MM.1S (cell line): Measurements from ENCODE around the gene PTGES3.

Source experiments
- DNase-seq: peaks from one replicate; pipeline ENCODE4 v3.0.0-alpha.2; 2015
- H2AFZ ChIP-seq: fragments of 300-600 bp; sonication (generic); 2 replicates; pipeline ENCODE4 v1.6.0; 2016; ENCODE audit warnings: antibody characterized with exemption, low read length
- H3F3A ChIP-seq: fragments of 300-600 bp; sonication (generic); 2 replicates; pipeline ENCODE4 v1.6.1; 2016; ENCODE audit warnings: mild to moderate bottlenecking, antibody characterized with exemption, low read length, moderate library complexity, mixed read lengths; ENCODE audit not compliant: insufficient read depth
- H3K27ac ChIP-seq: fragments of 300-600 bp; sonication (generic); 2 replicates; pipeline ENCODE4 v1.5.1; 2016; ENCODE audit warnings: mild to moderate bottlenecking, low read length
- H3K27me3 ChIP-seq: fragments of 300-600 bp; sonication (generic); replicated peaks from 2 replicates; pipeline ENCODE4 v1.6.0; 2016; ENCODE audit warnings: low read length; ENCODE audit not compliant: insufficient read depth
- H3K36me3 ChIP-seq: fragments of 300-600 bp; sonication (generic); replicated peaks from 2 replicates; pipeline ENCODE4 v1.6.1; 2016; ENCODE audit warnings: mild to moderate bottlenecking, low read length, mixed read lengths; ENCODE audit not compliant: insufficient read depth
- H3K4me1 ChIP-seq: fragments of 300-600 bp; sonication (generic); 2 replicates; pipeline ENCODE4 v1.6.1; 2016; ENCODE audit warnings: low read length, mixed read lengths
- H3K4me2 ChIP-seq: fragments of 300-600 bp; sonication (generic); 2 replicates; pipeline ENCODE4 v1.6.0; 2016; ENCODE audit warnings: low read depth, low read length
- H3K4me3 ChIP-seq: fragments of 300-600 bp; sonication (generic); 2 replicates; pipeline ENCODE4 v1.5.1; 2016; ENCODE audit warnings: low read length, mixed read lengths
- H3K79me2 ChIP-seq: fragments of 300-600 bp; sonication (generic); 2 replicates; pipeline ENCODE4 v1.6.1; 2016; ENCODE audit warnings: mixed run types, low read length, mixed read lengths
- H3K9ac ChIP-seq: fragments of 300-600 bp; sonication (generic); 2 replicates; pipeline ENCODE4 v1.6.1; 2016; ENCODE audit warnings: low read length, mixed read lengths
- H3K9me2 ChIP-seq: fragments of 300-600 bp; sonication (generic); replicated peaks from 2 replicates; pipeline ENCODE4 v1.6.1; 2016; ENCODE audit warnings: mild to moderate bottlenecking, low read length, mixed read lengths; ENCODE audit not compliant: insufficient read depth
- H3K9me3 ChIP-seq: fragments of 300-600 bp; sonication (generic); replicated peaks from 2 replicates; pipeline ENCODE4 v1.6.1; 2016; ENCODE audit warnings: mild to moderate bottlenecking, low read length, mixed read lengths; ENCODE audit not compliant: insufficient read depth
- H4K20me1 ChIP-seq: fragments of 300-600 bp; sonication (generic); 2 replicates; pipeline ENCODE4 v1.6.1; 2016; ENCODE audit warnings: mild to moderate bottlenecking, low read length, moderate library complexity, mixed read lengths; ENCODE audit not compliant: insufficient read depth
- EZH2 ChIP-seq: fragments of 300-600 bp; sonication (generic); optimal IDR thresholded peaks from 2 replicates; pipeline ENCODE3; 2017; ENCODE audit warnings: low read depth, mild to moderate bottlenecking, antibody characterized with exemption, low read length, mixed read lengths
- EZH2phosphoT487 ChIP-seq: fragments of 300-600 bp; sonication (generic); IDR thresholded peaks from 2 replicates; pipeline ENCODE4 v1.6.1; 2018; ENCODE audit warnings: antibody characterized with exemption, low read length
- TF ChIP-seq, protein P1 (sequence below): fragments of 300-600 bp; sonication (generic); IDR thresholded peaks from 2 replicates; pipeline ENCODE4 v1.5.1; 2016; ENCODE audit warnings: antibody characterized with exemption, low read length, mixed read lengths

PTGES3 gene

DNA sequence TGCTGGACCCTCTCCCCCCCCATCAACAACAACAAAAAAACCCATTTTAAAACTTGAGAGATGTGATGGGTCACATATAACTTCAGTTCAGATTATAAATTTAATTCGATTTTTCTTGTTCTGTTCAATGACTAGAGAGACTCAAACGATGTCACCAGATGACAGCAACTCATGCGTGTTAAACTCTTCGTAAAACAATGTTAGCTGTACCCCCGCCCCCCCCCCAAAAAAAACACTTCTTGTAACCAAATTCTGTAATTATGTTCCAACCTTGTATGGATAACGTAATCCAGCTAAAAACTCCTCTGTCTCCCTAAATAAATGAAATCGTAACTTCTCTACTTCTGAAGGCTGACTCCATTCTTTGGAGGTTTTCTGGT, 37.6 kb upstream of the PTGES3 start:
- Histone ChIP-seq H3K36me3 (no peaks in the 10 kb centered on the region; the same call in 1 of the 2 replicates), H3K9ac (peak overlapping the region; percentile 96), H4K20me1 (peaks cover 21% of the 10 kb centered on the region), H3K27me3 (no peaks in the 10 kb centered on the region), H3K4me1 (peaks cover 25% of the 10 kb centered on the region), H3K27ac (peak overlapping the region; percentile 75; the same call in 1 of the 2 replicates), H3K9me2 (no peaks in the 10 kb centered on the region), H3K4me3 (peak overlapping the region; percentile 91), H3K4me2 (peak overlapping the region; percentile 61), H3F3A (peaks cover 45% of the 10 kb centered on the region), H2AFZ (peak overlapping the region; percentile 51; the same call in 1 of the 2 replicates), H3K9me3 (no peaks in the 10 kb centered on the region), H3K79me2 (peaks cover 49% of the 10 kb centered on the region)
- no peak for DNase-seq
- no peak for TF ChIP-seq EZH2
- TF ChIP-seq EZH2phosphoT487, result no peak
- TF ChIP-seq, protein P1, sequence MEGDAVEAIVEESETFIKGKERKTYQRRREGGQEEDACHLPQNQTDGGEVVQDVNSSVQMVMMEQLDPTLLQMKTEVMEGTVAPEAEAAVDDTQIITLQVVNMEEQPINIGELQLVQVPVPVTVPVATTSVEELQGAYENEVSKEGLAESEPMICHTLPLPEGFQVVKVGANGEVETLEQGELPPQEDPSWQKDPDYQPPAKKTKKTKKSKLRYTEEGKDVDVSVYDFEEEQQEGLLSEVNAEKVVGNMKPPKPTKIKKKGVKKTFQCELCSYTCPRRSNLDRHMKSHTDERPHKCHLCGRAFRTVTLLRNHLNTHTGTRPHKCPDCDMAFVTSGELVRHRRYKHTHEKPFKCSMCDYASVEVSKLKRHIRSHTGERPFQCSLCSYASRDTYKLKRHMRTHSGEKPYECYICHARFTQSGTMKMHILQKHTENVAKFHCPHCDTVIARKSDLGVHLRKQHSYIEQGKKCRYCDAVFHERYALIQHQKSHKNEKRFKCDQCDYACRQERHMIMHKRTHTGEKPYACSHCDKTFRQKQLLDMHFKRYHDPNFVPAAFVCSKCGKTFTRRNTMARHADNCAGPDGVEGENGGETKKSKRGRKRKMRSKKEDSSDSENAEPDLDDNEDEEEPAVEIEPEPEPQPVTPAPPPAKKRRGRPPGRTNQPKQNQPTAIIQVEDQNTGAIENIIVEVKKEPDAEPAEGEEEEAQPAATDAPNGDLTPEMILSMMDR, result no peak

DNA sequence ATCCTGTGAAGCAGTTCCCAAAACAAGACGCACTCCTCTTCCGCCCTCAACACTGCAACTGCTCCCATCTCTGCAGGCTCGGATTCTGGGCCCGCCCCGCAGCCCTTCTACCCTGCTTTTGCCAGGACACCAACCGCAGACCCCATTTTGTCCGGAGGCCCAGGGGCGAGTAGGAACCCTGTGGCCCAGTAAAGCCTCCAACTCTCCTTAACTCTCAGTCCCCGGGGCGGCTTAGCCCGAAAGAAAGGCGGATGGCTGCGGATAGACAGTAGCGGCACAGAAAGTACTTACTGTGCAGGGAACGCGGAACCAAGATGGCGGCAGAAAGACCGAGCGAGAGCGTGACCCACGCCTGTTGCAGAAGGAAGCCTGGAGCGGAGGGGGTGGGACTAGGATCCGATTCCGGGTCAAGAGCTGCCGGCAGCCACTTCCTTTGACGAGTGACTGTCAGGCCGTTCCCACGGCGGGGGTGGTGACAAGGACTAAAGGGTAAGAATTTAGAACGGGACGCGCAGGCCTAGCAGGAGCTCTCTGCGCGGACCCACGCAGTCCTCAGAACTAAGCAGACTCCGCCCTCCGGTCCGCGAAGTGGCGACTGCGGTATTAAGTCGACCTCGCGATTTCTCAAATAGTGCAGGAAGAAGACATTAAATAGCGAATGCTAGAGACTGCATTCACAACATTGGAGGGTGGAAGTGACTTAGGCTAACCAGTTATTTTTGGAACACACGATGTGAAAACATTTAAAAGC, 37.1 kb upstream of the PTGES3 start, which contains the start of gene NACA:
Gene NACA, minus strand, starts transcription at position 328 of the 751 bp plus-strand sequence. CDS start 778 bp downstream, outside the sequence.
- TF ChIP-seq EZH2phosphoT487, result no peak
- TF ChIP-seq, protein P1, result no peak
- TF ChIP-seq EZH2, result no peak
- Histone ChIP-seq H3F3A (peaks cover 50% of the 10 kb centered on the region), H3K27ac (peak within 1 kb of the TSS; percentile 75), H4K20me1 (peaks cover 27% of the 10 kb centered on the region), H3K9me3 (no peaks in the 10 kb centered on the region), H3K4me1 (peaks cover 30% of the 10 kb centered on the region), H3K36me3 (no peaks in the 10 kb centered on the region; the same call in 1 of the 2 replicates), H3K4me3 (peak within 1 kb of the TSS; percentile 91), H3K9me2 (no peaks in the 10 kb centered on the region), H3K27me3 (no peaks in the 10 kb centered on the region), H3K79me2 (peaks cover 55% of the 10 kb centered on the region), H3K4me2 (peak within 1 kb of the TSS; percentile 62), H2AFZ (peak within 1 kb of the TSS; percentile 51), H3K9ac (peak within 1 kb of the TSS; percentile 96)
- DNase-seq, result peak; percentile 99

DNA sequence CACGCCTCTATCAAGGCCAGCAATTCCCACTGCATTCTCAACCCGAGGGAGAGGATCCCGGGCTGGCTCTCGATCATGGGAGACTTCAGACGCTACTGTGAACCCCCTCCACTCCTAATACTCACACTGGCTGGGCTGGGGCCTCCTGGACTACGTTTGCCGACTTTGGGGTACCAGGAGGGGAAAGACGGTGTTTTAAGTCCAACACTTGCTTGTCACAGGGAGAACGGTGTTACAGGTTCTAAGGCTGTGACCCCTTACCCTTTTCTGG, 36.6 kb upstream of the PTGES3 start:
- Histone ChIP-seq H3K79me2 (peaks cover 60% of the 10 kb centered on the region), H3K27ac (peak overlapping the region; percentile 75), H3K9ac (peak overlapping the region; percentile 96), H4K20me1 (peaks cover 32% of the 10 kb centered on the region), H3K4me3 (peak overlapping the region; percentile 91), H3F3A (peaks cover 56% of the 10 kb centered on the region), H3K4me2 (peak overlapping the region; percentile 62), H3K9me3 (no peaks in the 10 kb centered on the region), H3K4me1 (peaks cover 35% of the 10 kb centered on the region), H3K36me3 (no peaks in the 10 kb centered on the region; the same call in 1 of the 2 replicates), H3K27me3 (no peaks in the 10 kb centered on the region), H2AFZ (no peak overlapping the region), H3K9me2 (no peaks in the 10 kb centered on the region)
- DNase-seq, result no peak
- no peak for TF ChIP-seq EZH2phosphoT487
- TF ChIP-seq EZH2, result no peak
